Keratinocyte (primary cell): ENCODE data around the gene CACNB4. TPM values are rescaled to one million over a fixed set of nuclear protein-coding genes. Genes with fewer than 3 reads are reported as not detected.

Experiments
- DNase-seq: peaks from one replicate; pipeline ENCODE4 v3.0.0-alpha.2; 2011; ENCODE audit warnings: low read depth, missing footprints, low spot score
- FAIRE-seq: peaks from 2 replicates; lab custom pipeline; 2011; peaks lifted over from hg19 to GRCh38; lab: Jason Lieb, UNC
- H2AFZ ChIP-seq: 2 replicates; pipeline ENCODE4 v1.6.0; 2012; ENCODE audit warnings: low read length, control low read depth, inconsistent platforms; ENCODE audit not compliant: control insufficient read depth
- H3K27ac ChIP-seq: 2 replicates; pipeline ENCODE4 v1.5.1; 2011; ENCODE audit warnings: low read length; ENCODE audit not compliant: control insufficient read depth, insufficient read depth
- H3K27me3 ChIP-seq: 3 replicates; pipeline ENCODE4 v1.6.0; 2011; ENCODE audit warnings: low read length; ENCODE audit not compliant: control insufficient read depth, insufficient read depth; ENCODE audit errors: extremely low read depth
- H3K36me3 ChIP-seq, 2 experiments: 2 replicates in 1 of 2; 3 replicates in 1 of 2; pipeline ENCODE4 v1.5.1; 2011; ENCODE audit warnings: low read length in 2 of 2, mild to moderate bottlenecking in 1 of 2; ENCODE audit not compliant: control insufficient read depth in 2 of 2, insufficient read depth in 2 of 2; ENCODE audit errors: extremely low read depth in 1 of 2
- H3K4me1 ChIP-seq: 3 replicates; pipeline ENCODE4 v1.5.1; 2011; ENCODE audit warnings: low read length; ENCODE audit not compliant: control insufficient read depth, insufficient read depth; ENCODE audit errors: extremely low read depth
- H3K4me2 ChIP-seq: 3 replicates; pipeline ENCODE4 v1.6.0; 2011; ENCODE audit warnings: low read depth, low read length; ENCODE audit not compliant: control insufficient read depth, insufficient read depth; ENCODE audit errors: extremely low read depth
- H3K4me3 ChIP-seq, 3 experiments: fragments of 200-600 bp in 1 of 3; sonication (generic) in 1 of 3; 2 replicates in 2 of 3; 3 replicates in 1 of 3; pipeline ENCODE4 v1.5.1; 2011 to 2016; ENCODE audit warnings: low read length in 3 of 3, mild to moderate bottlenecking in 3 of 3, control low read depth in 2 of 3, inconsistent platforms in 1 of 3, low read depth in 1 of 3, mixed read lengths in 1 of 3, mixed run types in 1 of 3, moderate library complexity in 1 of 3; ENCODE audit not compliant: control insufficient read depth in 2 of 3, insufficient read depth in 2 of 3; ENCODE audit errors: extremely low read depth in 1 of 3
- H3K79me2 ChIP-seq: 2 replicates; pipeline ENCODE4 v1.6.0; 2012; ENCODE audit warnings: low read length; ENCODE audit not compliant: control insufficient read depth, insufficient read depth
- H3K9ac ChIP-seq: 3 replicates; pipeline ENCODE4 v1.6.0; 2011; ENCODE audit warnings: low read length; ENCODE audit not compliant: control insufficient read depth, insufficient read depth; ENCODE audit errors: extremely low read depth
- H3K9me1 ChIP-seq: 3 replicates; pipeline ENCODE4 v1.6.0; 2011; ENCODE audit warnings: low read length; ENCODE audit not compliant: control insufficient read depth, insufficient read depth; ENCODE audit errors: extremely low read depth
- H3K9me3 ChIP-seq: 2 replicates; pipeline ENCODE4 v1.5.1; 2012; ENCODE audit warnings: low read depth, low read length; ENCODE audit not compliant: control insufficient read depth
- H4K20me1 ChIP-seq: 3 replicates; pipeline ENCODE4 v1.6.0; 2011; ENCODE audit warnings: low read length; ENCODE audit not compliant: control insufficient read depth, insufficient read depth; ENCODE audit errors: extremely low read depth
- EZH2 ChIP-seq: IDR thresholded peaks from one replicate; pipeline ENCODE4 v1.6.1; 2012; ENCODE audit warnings: inconsistent platforms, mild to moderate bottlenecking, low read length, moderate library complexity
- dilution Hi-C: fragments of 300-500 bp; cut with MboI; formaldehyde crosslinking; loops from one replicate; pipeline ENCODE4 v1.7.0; 2020; ENCODE audit warnings: low sequenced_read_pairs; ENCODE audit not compliant: extremely low pct_ligation_motif_present
- polyA plus RNA-seq, 5 experiments: library from polyadenylated mRNA; depleted of rRNA in 3 of 5; stranded (reverse) in 3 of 5; stranded (forward) in 1 of 5; unstranded in 1 of 5; fragments of >200 nt; gene quantifications; 1 replicate in 1 of 5; 2 replicates in 3 of 5; 3 replicates in 1 of 5; pipeline versions ENCODE4 v1.2.1 to v1.2.3, GENCODE V29; 2011 to 2012; ENCODE audit warnings: missing spikeins in 2 of 5, low read depth in 1 of 5, low replicate concordance in 1 of 5
- TF ChIP-seq, protein P1 (sequence below), 3 experiments: IDR thresholded peaks in 1 of 3; conservative IDR thresholded peaks in 1 of 3; optimal IDR thresholded peaks in 1 of 3; 2 replicates in 2 of 3; 3 replicates in 1 of 3; pipeline versions ENCODE3 to v1.5.1; 2011; ENCODE audit warnings: low read length in 3 of 3, mild to moderate bottlenecking in 3 of 3, moderate library complexity in 2 of 3, control low read depth in 1 of 3, inconsistent platforms in 1 of 3; ENCODE audit not compliant: insufficient read depth in 2 of 3; ENCODE audit errors: extremely low read depth in 1 of 3

Gene CACNB4
- polyA plus RNA-seq, 1 donor (not counting 4 experiments of a cell fraction or from before 2014, with no cell fraction given): 0.30 TPM

GRCh38 chr2:151914989-151915628, 183.7 kb downstream of the CACNB4 start:
- H3K4me1 ChIP-seq: no peaks in the 10 kb centered on the region
- H3K79me2 ChIP-seq: no peaks in the 10 kb centered on the region
- H3K27ac ChIP-seq: no peak overlapping the region
- no peaks in the 10 kb centered on the region for H4K20me1 ChIP-seq
- H3K9ac ChIP-seq: no peak overlapping the region
- H3K4me3 ChIP-seq: no peak overlapping the region
- DNase-seq: no peak
- no peak overlapping the region for H3K4me2 ChIP-seq
- dilution Hi-C loops: no loop called here
- no peak overlapping the region for H2AFZ ChIP-seq
- H3K36me3 ChIP-seq: no peaks in the 10 kb centered on the region
- no peaks in the 10 kb centered on the region for H3K9me1 ChIP-seq
- no peak for FAIRE-seq
- H3K27me3 ChIP-seq: no peaks in the 10 kb centered on the region
- no peaks in the 10 kb centered on the region for H3K9me3 ChIP-seq
- TF ChIP-seq, protein P1, sequence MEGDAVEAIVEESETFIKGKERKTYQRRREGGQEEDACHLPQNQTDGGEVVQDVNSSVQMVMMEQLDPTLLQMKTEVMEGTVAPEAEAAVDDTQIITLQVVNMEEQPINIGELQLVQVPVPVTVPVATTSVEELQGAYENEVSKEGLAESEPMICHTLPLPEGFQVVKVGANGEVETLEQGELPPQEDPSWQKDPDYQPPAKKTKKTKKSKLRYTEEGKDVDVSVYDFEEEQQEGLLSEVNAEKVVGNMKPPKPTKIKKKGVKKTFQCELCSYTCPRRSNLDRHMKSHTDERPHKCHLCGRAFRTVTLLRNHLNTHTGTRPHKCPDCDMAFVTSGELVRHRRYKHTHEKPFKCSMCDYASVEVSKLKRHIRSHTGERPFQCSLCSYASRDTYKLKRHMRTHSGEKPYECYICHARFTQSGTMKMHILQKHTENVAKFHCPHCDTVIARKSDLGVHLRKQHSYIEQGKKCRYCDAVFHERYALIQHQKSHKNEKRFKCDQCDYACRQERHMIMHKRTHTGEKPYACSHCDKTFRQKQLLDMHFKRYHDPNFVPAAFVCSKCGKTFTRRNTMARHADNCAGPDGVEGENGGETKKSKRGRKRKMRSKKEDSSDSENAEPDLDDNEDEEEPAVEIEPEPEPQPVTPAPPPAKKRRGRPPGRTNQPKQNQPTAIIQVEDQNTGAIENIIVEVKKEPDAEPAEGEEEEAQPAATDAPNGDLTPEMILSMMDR (optimal IDR thresholded peaks at IDR 0.05 in 1 of 3, IDR thresholded peaks at IDR 0.05 in 1 of 3, conservative IDR thresholded peaks at IDR 0.05 in 1 of 3; ENCODE audit: extremely low read depth in 1 of 3, insufficient read depth in 2 of 3, low read length in 3 of 3): no peak
- TF ChIP-seq EZH2: no peak

GRCh38 chr2:151908204-151908882, 190.5 kb downstream of the CACNB4 start:
- no peak overlapping the region for H3K27ac ChIP-seq
- H3K9ac ChIP-seq: no peak overlapping the region
- no peak for DNase-seq
- H3K27me3 ChIP-seq: no peaks in the 10 kb centered on the region
- no peaks in the 10 kb centered on the region for H3K4me1 ChIP-seq
- no peaks in the 10 kb centered on the region for H3K79me2 ChIP-seq
- no peak overlapping the region for H2AFZ ChIP-seq
- no peaks in the 10 kb centered on the region for H3K9me1 ChIP-seq
- TF ChIP-seq, protein P1 (optimal IDR thresholded peaks at IDR 0.05 in 1 of 3, IDR thresholded peaks at IDR 0.05 in 1 of 3, conservative IDR thresholded peaks at IDR 0.05 in 1 of 3; ENCODE audit: extremely low read depth in 1 of 3, insufficient read depth in 2 of 3, low read length in 3 of 3): no peak
- no peak for TF ChIP-seq EZH2
- no peaks in the 10 kb centered on the region for H3K9me3 ChIP-seq
- dilution Hi-C loops: no loop called here
- H4K20me1 ChIP-seq: no peaks in the 10 kb centered on the region
- H3K4me3 ChIP-seq: no peak overlapping the region
- no peaks in the 10 kb centered on the region for H3K36me3 ChIP-seq
- no peak overlapping the region for H3K4me2 ChIP-seq
- no peak for FAIRE-seq
